ENCODE data around the gene LRRK1. TPM values are rescaled to one million over a fixed set of nuclear protein-coding genes. Genes with fewer than 3 reads are reported as not detected.

Gene LRRK1
- total and polyA plus RNA-seq, 12 donors: 1.5 to 8.1 (median 2.0) TPM

GRCh38 chr15:100983221-100983620 is 64.1 kb downstream of the LRRK1 start:
- H3K27me3 ChIP-seq: no peaks in the 10 kb centered on the region
- peaks cover 0 to 25% (median 0%) of the 10 kb centered on the region in 9 donors for H3K36me3 ChIP-seq
- DNase-seq (no peak), ATAC-seq (no peak)
- peaks cover 0 to 10% (median 0%) of the 10 kb centered on the region in 11 donors for H3K9me3 ChIP-seq
- TF ChIP-seq CTCF (IDR thresholded peaks at IDR 0.05): no peak
- no peak overlapping the region for H3K4me3 ChIP-seq
- H3K4me1 ChIP-seq: no peaks in the 10 kb centered on the region
- intact Hi-C loops (cut with DNase I): no loop called here
- no peak overlapping the region for H3K27ac ChIP-seq
- WGBS, 2 donors: 82 to 83% methylated on average over 7 of the region's 7 CpGs

- intact Hi-C loops (cut with DNase I): no loop called here
- DNase-seq: no peak
Observed at GRCh38 chr15:100985401-100985800, 66.2 kb downstream of the LRRK1 start.

GRCh38 chr15:100986158-100986896 is 67.2 kb downstream of the LRRK1 start:
- no peaks in the 10 kb centered on the region for H3K4me1 ChIP-seq
- TF ChIP-seq CTCF (IDR thresholded peaks at IDR 0.05): no peak
- no peak for ATAC-seq
- peak overlapping the region in 4 of 10 donors; percentile 12 to 39 (median 31) for H3K27ac ChIP-seq
- peaks cover 0 to 6% (median 0%) of the 10 kb centered on the region in 11 donors for H3K9me3 ChIP-seq
- H3K4me3 ChIP-seq: no peak overlapping the region
- peaks cover 0 to 47% (median 0%) of the 10 kb centered on the region in 9 donors for H3K36me3 ChIP-seq
- H3K27me3 ChIP-seq: no peaks in the 10 kb centered on the region
- intact Hi-C loops (cut with DNase I): no loop called here
- WGBS, 2 donors: 52 to 70% methylated on average over 6 of the region's 6 CpGs
- no peak for DNase-seq

More at GRCh38 chr15:100985401-100985800, 66.2 kb downstream of the LRRK1 start:
- no peak for TF ChIP-seq CTCF (IDR thresholded peaks at IDR 0.05)
- Histone ChIP-seq H3K36me3 (peaks cover 0 to 45% (median 0%) of the 10 kb centered on the region in 9 donors), H3K27me3 (no peaks in the 10 kb centered on the region), H3K27ac (no peak overlapping the region), H3K4me3 (no peak overlapping the region), H3K9me3 (peaks cover 0 to 7% (median 0%) of the 10 kb centered on the region in 11 donors), H3K4me1 (no peaks in the 10 kb centered on the region)
- ATAC-seq: no peak
- WGBS, 2 donors: 82 to 86% methylated on average over 4 of the region's 4 CpGs

- no peaks in the 10 kb centered on the region for H3K4me1 ChIP-seq
- H3K36me3 ChIP-seq: peaks cover 0 to 47% (median 0%) of the 10 kb centered on the region in 9 donors
- H3K4me3 ChIP-seq: no peak overlapping the region
- intact Hi-C loops (cut with DNase I): no loop called here
- ATAC-seq (peak in 6 of 8 donors; percentile 47 to 81 (median 70)), DNase-seq (no peak)
- no peaks in the 10 kb centered on the region for H3K27me3 ChIP-seq
- no peak for TF ChIP-seq CTCF (IDR thresholded peaks at IDR 0.05)
- H3K9me3 ChIP-seq: peaks cover 0 to 6% (median 0%) of the 10 kb centered on the region in 11 donors
- peak overlapping the region in 3 of 10 donors; percentile 30 to 39 (median 32) for H3K27ac ChIP-seq
- WGBS, 2 donors: 61 to 65% methylated on average over 4 of the region's 4 CpGs
Observed at GRCh38 chr15:100987143-100987542, 68.0 kb downstream of the LRRK1 start.

All from heart right ventricle (tissue), 16 donors.